KMS-11 (cell line): ENCODE measurements around the gene DMKN.

Experiments
- H2AFZ ChIP-seq: fragments of 200-600 bp; sonication (generic); 2 replicates; pipeline ENCODE4 v1.6.1; 2016; ENCODE audit warnings: antibody characterized with exemption, mixed run types, low read depth
- H3K27ac ChIP-seq: fragments of 200-600 bp; sonication (generic); 2 replicates; pipeline ENCODE4 v1.6.1; 2016; ENCODE audit warnings: mild to moderate bottlenecking, mixed run types
- H3K27me3 ChIP-seq: fragments of 200-600 bp; sonication (generic); 2 replicates; pipeline ENCODE4 v1.6.1; 2017; ENCODE audit warnings: mild to moderate bottlenecking, low read depth, mixed run types, moderate library complexity; ENCODE audit not compliant: insufficient read depth
- H3K36me3 ChIP-seq: fragments of 200-600 bp; sonication (generic); 2 replicates; pipeline ENCODE4 v1.6.1; 2017; ENCODE audit warnings: mild to moderate bottlenecking, mixed run types; ENCODE audit not compliant: insufficient read depth
- H3K4me1 ChIP-seq: fragments of 200-600 bp; sonication (generic); 2 replicates; pipeline ENCODE4 v1.6.1; 2016; ENCODE audit warnings: mild to moderate bottlenecking, low read depth, mixed run types; ENCODE audit not compliant: poor library complexity, severe bottlenecking
- H3K4me2 ChIP-seq: fragments of 200-600 bp; sonication (generic); 2 replicates; pipeline ENCODE4 v1.7.0; 2016; ENCODE audit warnings: mild to moderate bottlenecking, mixed run types
- H3K4me3 ChIP-seq: fragments of 200-600 bp; sonication (generic); IDR thresholded peaks from 2 replicates; pipeline ENCODE4 v1.6.1; 2017; ENCODE audit warnings: low read depth, low read length, mixed read lengths; ENCODE audit not compliant: insufficient read depth
- H3K79me2 ChIP-seq: fragments of 200-600 bp; sonication (generic); 2 replicates; pipeline ENCODE4 v1.6.1; 2016; ENCODE audit warnings: low read depth, mixed run types; ENCODE audit not compliant: insufficient read depth
- H3K9ac ChIP-seq: fragments of 200-600 bp; sonication (generic); 2 replicates; pipeline ENCODE4 v1.6.1; 2016; ENCODE audit warnings: mild to moderate bottlenecking, mixed run types
- H4K20me1 ChIP-seq: fragments of 200-600 bp; sonication (generic); 2 replicates; pipeline ENCODE4 v1.6.1; 2016; ENCODE audit warnings: mild to moderate bottlenecking, mixed run types; ENCODE audit not compliant: insufficient read depth
- TF ChIP-seq, protein P1 (sequence below): fragments of 200-600 bp; sonication (generic); conservative IDR thresholded peaks from 2 replicates; pipeline ENCODE4 v1.6.1; 2017; ENCODE audit warnings: low read depth, mild to moderate bottlenecking, antibody characterized with exemption, low read length, moderate library complexity, mixed read lengths

The DMKN gene

GRCh38 chr19:35513628-35514281 lies at the start of gene DMKN:
DMKN (minus strand) TSS chr19:35513649; CDS start chr19:35513475, 174 bp downstream.
- no peaks in the 10 kb centered on the region for H3K36me3 ChIP-seq
- H2AFZ ChIP-seq = no peak within 1 kb of the TSS
- no peaks in the 10 kb centered on the region for H4K20me1 ChIP-seq
- H3K27ac ChIP-seq = no peak within 1 kb of the TSS
- TF ChIP-seq, protein P1, sequence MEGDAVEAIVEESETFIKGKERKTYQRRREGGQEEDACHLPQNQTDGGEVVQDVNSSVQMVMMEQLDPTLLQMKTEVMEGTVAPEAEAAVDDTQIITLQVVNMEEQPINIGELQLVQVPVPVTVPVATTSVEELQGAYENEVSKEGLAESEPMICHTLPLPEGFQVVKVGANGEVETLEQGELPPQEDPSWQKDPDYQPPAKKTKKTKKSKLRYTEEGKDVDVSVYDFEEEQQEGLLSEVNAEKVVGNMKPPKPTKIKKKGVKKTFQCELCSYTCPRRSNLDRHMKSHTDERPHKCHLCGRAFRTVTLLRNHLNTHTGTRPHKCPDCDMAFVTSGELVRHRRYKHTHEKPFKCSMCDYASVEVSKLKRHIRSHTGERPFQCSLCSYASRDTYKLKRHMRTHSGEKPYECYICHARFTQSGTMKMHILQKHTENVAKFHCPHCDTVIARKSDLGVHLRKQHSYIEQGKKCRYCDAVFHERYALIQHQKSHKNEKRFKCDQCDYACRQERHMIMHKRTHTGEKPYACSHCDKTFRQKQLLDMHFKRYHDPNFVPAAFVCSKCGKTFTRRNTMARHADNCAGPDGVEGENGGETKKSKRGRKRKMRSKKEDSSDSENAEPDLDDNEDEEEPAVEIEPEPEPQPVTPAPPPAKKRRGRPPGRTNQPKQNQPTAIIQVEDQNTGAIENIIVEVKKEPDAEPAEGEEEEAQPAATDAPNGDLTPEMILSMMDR = no peak
- no peak within 1 kb of the TSS for H3K4me3 ChIP-seq
- peaks cover 55% of the 10 kb centered on the region for H3K27me3 ChIP-seq
- no peaks in the 10 kb centered on the region for H3K4me1 ChIP-seq
- no peak within 1 kb of the TSS for H3K9ac ChIP-seq
- no peaks in the 10 kb centered on the region for H3K79me2 ChIP-seq
- no peak within 1 kb of the TSS for H3K4me2 ChIP-seq

DNA sequence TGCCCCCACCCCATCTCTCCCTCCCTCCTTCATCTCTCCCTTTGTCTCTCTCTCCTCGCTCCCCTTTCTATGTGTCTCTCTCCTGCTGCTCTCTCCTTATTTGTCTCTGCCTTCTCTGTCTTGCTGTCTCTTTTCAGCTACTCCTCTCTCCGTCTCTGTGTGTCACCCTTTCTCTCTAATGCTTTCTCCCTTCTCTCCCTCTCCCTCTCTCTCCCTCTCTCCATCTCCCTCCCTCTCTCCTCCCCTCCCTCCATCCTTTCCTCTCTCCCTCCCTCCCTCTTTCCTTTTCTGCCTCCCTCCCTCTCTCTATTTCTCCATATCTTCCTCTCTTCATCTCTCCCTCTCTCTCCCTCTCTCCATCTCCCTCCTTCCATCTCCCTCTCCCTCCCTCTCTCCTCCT lies 49.3 kb upstream of the DMKN start:
- peaks cover 70% of the 10 kb centered on the region for H3K27me3 ChIP-seq
- H3K79me2 ChIP-seq = no peaks in the 10 kb centered on the region
- H3K4me3 ChIP-seq = no peak overlapping the region
- H3K4me1 ChIP-seq = no peaks in the 10 kb centered on the region
- TF ChIP-seq, protein P1 = no peak
- H3K4me2 ChIP-seq = no peak overlapping the region
- H3K36me3 ChIP-seq = no peaks in the 10 kb centered on the region
- no peaks in the 10 kb centered on the region for H4K20me1 ChIP-seq
- H3K9ac ChIP-seq = no peak overlapping the region
- H2AFZ ChIP-seq = no peak overlapping the region
- H3K27ac ChIP-seq = no peak overlapping the region

DNA sequence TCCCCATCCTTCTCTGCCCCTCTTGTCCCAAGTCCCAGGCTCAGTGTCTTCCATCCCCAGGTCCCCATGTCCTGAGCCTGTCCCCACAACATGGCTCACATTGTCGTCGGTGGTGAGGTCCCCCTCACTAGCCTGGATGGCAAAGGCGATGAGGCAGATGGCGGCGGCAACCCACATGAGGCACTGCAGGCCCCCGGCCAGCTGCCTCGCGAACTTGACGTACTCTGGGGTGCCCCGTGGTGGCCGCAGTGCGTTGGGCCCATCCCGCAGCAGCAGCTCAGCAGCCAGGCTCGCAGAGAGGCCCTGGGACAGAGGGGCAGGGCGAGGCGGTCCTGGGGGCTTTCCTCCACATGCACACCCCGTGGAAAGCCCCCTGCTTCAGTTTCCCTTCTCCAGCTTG lies 48.9 kb upstream of the DMKN start:
- Histone ChIP-seq H3K4me2 (no peak overlapping the region), H3K4me1 (no peaks in the 10 kb centered on the region), H3K27ac (no peak overlapping the region), H4K20me1 (no peaks in the 10 kb centered on the region), H3K79me2 (no peaks in the 10 kb centered on the region), H2AFZ (no peak overlapping the region), H3K36me3 (no peaks in the 10 kb centered on the region), H3K9ac (no peak overlapping the region), H3K27me3 (peaks cover 66% of the 10 kb centered on the region), H3K4me3 (no peak overlapping the region)
- TF ChIP-seq, protein P1 = no peak

- H3K27ac ChIP-seq = no peak overlapping the region
- H3K9ac ChIP-seq = no peak overlapping the region
- no peak overlapping the region for H2AFZ ChIP-seq
- no peaks in the 10 kb centered on the region for H3K4me1 ChIP-seq
- H3K4me2 ChIP-seq = no peak overlapping the region
- no peaks in the 10 kb centered on the region for H4K20me1 ChIP-seq
- H3K79me2 ChIP-seq = no peaks in the 10 kb centered on the region
- TF ChIP-seq, protein P1 = no peak
- H3K4me3 ChIP-seq = no peak overlapping the region
- H3K36me3 ChIP-seq = no peaks in the 10 kb centered on the region
- peaks cover 60% of the 10 kb centered on the region for H3K27me3 ChIP-seq
Measured at GRCh38 chr19:35561436-35561835, 48.0 kb upstream of the DMKN start.
